K562 (cell line): ENCODE measurements around the gene POMC. TPM values are rescaled to one million over a fixed set of nuclear protein-coding genes. Genes with fewer than 3 reads are reported as not detected.

Experiments
- ATAC-seq: fragments of 200-7000 bp; cut with Tn5 transposase; 3 replicates; pipeline ENCODE4 v1.9.1; 2020; ENCODE audit warnings: moderate library complexity
- BruUV-seq: library from RNA; stranded (reverse); fragments of 400-500 nt; replicated peaks from 2 replicates; lab custom pipeline; 2021; lab: Mats Ljungman, UMichigan
- CTCF ChIA-PET: fragments of 300-600 bp; formaldehyde crosslinking; extraction: SDS; loops from one replicate; lab custom pipeline; 2021; ENCODE audit warnings: low intra/inter-chr PET ratio; lab: Yijun Ruan, JAX
- POLR2A ChIA-PET: fragments of 300-600, 350-650 bp; sonication (Branson Sonifier 250); formaldehyde crosslinking; extraction: SDS; loops from one replicate; lab custom pipeline; 2021; ENCODE audit warnings: antibody characterized with exemption, inconsistent platforms; lab: Yijun Ruan, JAX
- DNase-seq, 4 experiments: peaks; one replicate each; pipeline versions ENCODE4 v3.0.0 to v3.0.0-alpha.2; 2011 to 2018; ENCODE audit warnings: low spot score in 3 of 4, mixed read lengths in 3 of 4; ENCODE audit errors: extremely low read depth in 1 of 4
- FAIRE-seq: peaks from 2 replicates; lab custom pipeline; 2011; peaks lifted over from hg19 to GRCh38; lab: Jason Lieb, UNC
- H2AFZ ChIP-seq: 2 replicates; pipeline ENCODE4 v1.6.0; 2011; ENCODE audit warnings: low read depth, low read length, control low read depth, inconsistent platforms
- H3K27ac ChIP-seq: fragments of 200-600 bp; 3 replicates; pipeline ENCODE4 v1.8.0; 2011; ENCODE audit warnings: low read depth, mild to moderate bottlenecking, control low read depth, inconsistent platforms, low read length, moderate library complexity, mixed read lengths; ENCODE audit errors: extremely low read depth
- H3K27me3 ChIP-seq, 2 experiments: fragments of 300-600 bp in 1 of 2; 2 replicates in 1 of 2; 3 replicates in 1 of 2; pipeline versions ENCODE4 v1.6.0 to v1.8.0; 2011; ENCODE audit warnings: inconsistent platforms in 2 of 2, low read length in 2 of 2, mild to moderate bottlenecking in 1 of 2, mixed read lengths in 1 of 2, moderate library complexity in 1 of 2; ENCODE audit not compliant: control insufficient read depth in 2 of 2, insufficient read depth in 2 of 2
- H3K36me3 ChIP-seq: fragments of 300-600 bp; 3 replicates; pipeline ENCODE4 v1.8.0; 2011; ENCODE audit warnings: mild to moderate bottlenecking, low read length, inconsistent platforms; ENCODE audit not compliant: control insufficient read depth, insufficient read depth
- H3K4me1 ChIP-seq, 2 experiments: fragments of 200-600 bp in 1 of 2; replicated peaks in 1 of 2; 2 replicates in 1 of 2; 3 replicates in 1 of 2; pipeline versions ENCODE4 v1.5.1 to v1.8.0; 2011; ENCODE audit warnings: inconsistent platforms in 2 of 2, low read length in 2 of 2, mild to moderate bottlenecking in 1 of 2, mixed read lengths in 1 of 2, moderate library complexity in 1 of 2; ENCODE audit not compliant: control insufficient read depth in 2 of 2, insufficient read depth in 2 of 2
- H3K4me2 ChIP-seq: 2 replicates; pipeline ENCODE4 v1.6.1; 2011; ENCODE audit warnings: low read length, control low read depth, inconsistent platforms, mixed read lengths; ENCODE audit not compliant: insufficient read depth
- H3K4me3 ChIP-seq: fragments of 200-600 bp; sonication (generic), shearing (Covaris generic); 2 replicates; pipeline ENCODE4 v1.5.1; 2016; ENCODE audit warnings: control low read depth, inconsistent platforms
- H3K79me2 ChIP-seq: fragments of 200-600 bp; 3 replicates; pipeline ENCODE4 v1.8.0; 2011; ENCODE audit warnings: low read length, inconsistent platforms; ENCODE audit not compliant: control insufficient read depth, insufficient read depth
- H3K9ac ChIP-seq, 2 experiments: 2 replicates each; pipeline versions ENCODE4 v1.6.0 to v1.6.1; 2011; ENCODE audit warnings: low read depth in 2 of 2, low read length in 2 of 2, control low read depth in 1 of 2, inconsistent platforms in 1 of 2, mild to moderate bottlenecking in 1 of 2, mixed read lengths in 1 of 2; ENCODE audit not compliant: insufficient read depth in 1 of 2
- H3K9me1 ChIP-seq: one replicate; pipeline ENCODE4 v1.6.0; 2011; ENCODE audit warnings: inconsistent platforms, mild to moderate bottlenecking, low read length, moderate library complexity; ENCODE audit not compliant: control insufficient read depth, insufficient read depth
- H3K9me3 ChIP-seq: replicated peaks from 2 replicates; pipeline ENCODE4 v1.5.1; 2011; ENCODE audit warnings: low read depth, low read length, inconsistent platforms; ENCODE audit not compliant: control insufficient read depth, insufficient read depth
- H4K20me1 ChIP-seq: replicated peaks from 2 replicates; pipeline ENCODE4 v1.6.1; 2011; ENCODE audit warnings: low read length, inconsistent platforms, mixed read lengths; ENCODE audit not compliant: control insufficient read depth, insufficient read depth
- CBX1 ChIP-seq: sonication (generic); IDR thresholded peaks from 2 replicates; pipeline ENCODE4 v1.6.1; 2016; ENCODE audit warnings: antibody characterized with exemption, low read depth, mild to moderate bottlenecking
- GABPB2 ChIP-seq: fragments of 250-450 bp; sonication (Bioruptor Pico); conservative IDR thresholded peaks from 2 replicates; pipeline ENCODE4 v1.5.1; 2021; ENCODE audit warnings: mild to moderate bottlenecking
- GATA2 ChIP-seq: sonication (generic); formaldehyde crosslinking; IDR thresholded peaks from 2 replicates; pipeline ENCODE4 v1.4.0; 2020; ENCODE audit warnings: mild to moderate bottlenecking, missing genetic modification reagents
- MBD2 ChIP-seq: sonication (generic); IDR thresholded peaks from 2 replicates; pipeline ENCODE4 v1.6.1; 2016; ENCODE audit warnings: low read depth, borderline replicate concordance
- PHTF2 ChIP-seq: fragments of 250-450 bp; sonication (Bioruptor Pico); IDR thresholded peaks from 2 replicates; pipeline ENCODE4 v1.5.0; 2021; ENCODE audit warnings: mild to moderate bottlenecking
- SREBF1 ChIP-seq: fragments of 150-350 bp; IDR thresholded peaks from 2 replicates; pipeline ENCODE4 v1.6.1; 2014; ENCODE audit warnings: antibody characterized with exemption, low read depth, low read length, borderline replicate concordance
- TRIM24 ChIP-seq, 2 experiments: fragments of 450-650 bp; IDR thresholded peaks; 2 replicates each; pipeline ENCODE4 v1.6.1; 2016
- XRCC3 ChIP-seq: fragments of 450-650 bp; IDR thresholded peaks from 2 replicates; pipeline ENCODE4 v1.6.1; 2017; ENCODE audit warnings: mild to moderate bottlenecking, moderate library complexity
- ZNF41 ChIP-seq: fragments of 250-450 bp; sonication (Bioruptor Pico); conservative IDR thresholded peaks from 2 replicates; pipeline ENCODE4 v1.4.0; 2020; ENCODE audit warnings: mild to moderate bottlenecking
- WGBS: fragments of 100-300 bp; shearing (Covaris generic); methylation state at CpG from one replicate; pipeline ENCODE4 v1.1.6; 2016; ENCODE audit warnings: low coverage, mixed read lengths; ENCODE audit not compliant: insufficient coverage; ENCODE audit errors: missing lambda C conversion rate; 5-methylcytosine and 5-hydroxymethylcytosine counted together
- in situ Hi-C: fragments of 300-500 bp; cut with MboI; formaldehyde crosslinking; loops from 4 replicates; pipeline ENCODE4 v1.15.0; 2018; ENCODE audit warnings: inconsistent platforms, mixed read lengths
- intact Hi-C: fragments of 100-400 bp; cut with micrococcal nuclease; formaldehyde crosslinking; loops from 2 replicates; pipeline ENCODE4 v1.14.2; 2022
- polyA plus RNA-seq, 8 experiments: library from polyadenylated mRNA; depleted of rRNA in 4 of 8; stranded (reverse) in 5 of 8; unstranded in 3 of 8; fragments of >200 nt; fragmentation: Nextera tagmentation in 2 of 8; fragmentation: Illumina TruSeq in 1 of 8; extraction: Ambion mirVana in 2 of 8; extraction: Trizol in 1 of 8; gene quantifications; 2 replicates each; pipeline versions ENCODE4 v1.2.1 to v1.2.3, GENCODE V29; 2011 to 2014; ENCODE audit warnings: inconsistent platforms in 1 of 8, missing spikeins in 1 of 8
- total RNA-seq, 7 experiments: library from RNA; depleted of rRNA in 6 of 7; stranded (reverse); fragments of >200 nt in 6 of 7; fragmentation: Illumina TruSeq in 2 of 7; extraction: Trizol in 2 of 7; gene quantifications; 2 replicates each; pipeline versions ENCODE4 v1.2.1 to v1.2.3, GENCODE V29; 2011 to 2021; ENCODE audit warnings: low replicate concordance in 1 of 7
- TF ChIP-seq, protein P1 (sequence below): fragments of 200-800 bp; sonication (Bioruptor generic); IDR thresholded peaks from 2 replicates; pipeline ENCODE4 v1.6.1; 2017; ENCODE audit warnings: missing genetic modification characterization, missing compliant biosample characterization
- TF ChIP-seq, protein P2 (sequence below): fragments of 450-650 bp; IDR thresholded peaks from 2 replicates; pipeline ENCODE4 v1.6.1; 2016
- TF ChIP-seq, protein P3 (sequence below): fragments of 250-450 bp; sonication (Bioruptor Pico); IDR thresholded peaks from 2 replicates; pipeline ENCODE4 v1.4.0; 2020; ENCODE audit warnings: mild to moderate bottlenecking, moderate library complexity

The POMC gene
- total and polyA plus RNA-seq, 9 of the 15 experiments (the other 6 are each of a cell fraction or from before 2014, with no cell fraction given), result not detected

DNA sequence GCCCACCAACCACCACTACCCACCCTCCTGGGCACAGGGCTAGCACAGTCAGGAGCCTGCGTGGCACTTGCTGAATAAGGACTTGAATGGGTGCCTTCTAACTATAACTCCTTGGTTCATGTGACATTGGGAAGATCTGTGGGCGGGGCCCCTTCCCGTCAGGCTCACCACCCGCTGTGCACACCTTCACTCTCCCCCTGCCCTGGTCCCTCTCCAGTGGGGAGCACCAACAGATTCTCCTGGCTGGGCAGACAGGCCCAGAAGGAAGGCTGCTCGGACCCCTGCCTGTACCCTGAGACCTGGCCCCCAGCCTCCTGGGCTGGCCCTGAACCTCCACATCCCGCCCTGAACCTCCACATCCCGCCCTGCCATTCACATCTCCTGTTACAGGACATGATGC, 33.4 kb upstream of the POMC start:
- Histone ChIP-seq H3K79me2 (no peaks in the 10 kb centered on the region), H3K9me3 (no peaks in the 10 kb centered on the region), H3K27ac (no peak overlapping the region), H3K9me1 (no peaks in the 10 kb centered on the region), H3K4me2 (no peak overlapping the region), H3K9ac (0 out of 4 replicates have a peak overlapping the region, but pooled peaks of 1 of the 2 experiments have one; percentile 36), H2AFZ (peak overlapping the region; percentile 68; the same call in 1 of the 2 replicates), H3K4me3 (no peak overlapping the region), H3K36me3 (no peaks in the 10 kb centered on the region), H3K4me1 (peaks cover 0 to 11% of the 10 kb centered on the region in 2 experiments; a peak in 2 of 5 replicates), H4K20me1 (no peaks in the 10 kb centered on the region), H3K27me3 (0 out of 5 replicates have a peak, but pooled peaks cover 0 to 2% of the 10 kb centered on the region in 2 experiments)
- FAIRE-seq (no peak), DNase-seq (no peak), ATAC-seq (peak; percentile 38)
- CTCF ChIA-PET, result interaction anchor here (0.6 kb wide), 1 partner anchor 312 kb away, joined by 3 read pairs; no protein-coding TSS in a partner anchor
- intact Hi-C loops, result loop anchor here (2.0 kb wide), 1 partner anchor 27 kb away; no protein-coding TSS in a partner anchor
- in situ Hi-C loops, result no loop called here
- POLR2A ChIA-PET, result no interaction called here
- 26% methylated on average over 6 of the region's 7 CpGs for WGBS
- TF ChIP-seq, protein P1, sequence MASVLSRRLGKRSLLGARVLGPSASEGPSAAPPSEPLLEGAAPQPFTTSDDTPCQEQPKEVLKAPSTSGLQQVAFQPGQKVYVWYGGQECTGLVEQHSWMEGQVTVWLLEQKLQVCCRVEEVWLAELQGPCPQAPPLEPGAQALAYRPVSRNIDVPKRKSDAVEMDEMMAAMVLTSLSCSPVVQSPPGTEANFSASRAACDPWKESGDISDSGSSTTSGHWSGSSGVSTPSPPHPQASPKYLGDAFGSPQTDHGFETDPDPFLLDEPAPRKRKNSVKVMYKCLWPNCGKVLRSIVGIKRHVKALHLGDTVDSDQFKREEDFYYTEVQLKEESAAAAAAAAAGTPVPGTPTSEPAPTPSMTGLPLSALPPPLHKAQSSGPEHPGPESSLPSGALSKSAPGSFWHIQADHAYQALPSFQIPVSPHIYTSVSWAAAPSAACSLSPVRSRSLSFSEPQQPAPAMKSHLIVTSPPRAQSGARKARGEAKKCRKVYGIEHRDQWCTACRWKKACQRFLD (CRISPR knock-in tag), result no peak
- TF ChIP-seq SREBF1 (no peak), GABPB2 (CRISPR knock-in tag) (no peak), MBD2 (no peak), ZNF41 (CRISPR knock-in tag) (no peak), GATA2 (CRISPR knock-in tag) (no peak), CBX1 (no peak), XRCC3 (no peak), PHTF2 (no peak), TRIM24 (IDR thresholded peaks at IDR 0.05) (no peak)
- TF ChIP-seq, protein P2, sequence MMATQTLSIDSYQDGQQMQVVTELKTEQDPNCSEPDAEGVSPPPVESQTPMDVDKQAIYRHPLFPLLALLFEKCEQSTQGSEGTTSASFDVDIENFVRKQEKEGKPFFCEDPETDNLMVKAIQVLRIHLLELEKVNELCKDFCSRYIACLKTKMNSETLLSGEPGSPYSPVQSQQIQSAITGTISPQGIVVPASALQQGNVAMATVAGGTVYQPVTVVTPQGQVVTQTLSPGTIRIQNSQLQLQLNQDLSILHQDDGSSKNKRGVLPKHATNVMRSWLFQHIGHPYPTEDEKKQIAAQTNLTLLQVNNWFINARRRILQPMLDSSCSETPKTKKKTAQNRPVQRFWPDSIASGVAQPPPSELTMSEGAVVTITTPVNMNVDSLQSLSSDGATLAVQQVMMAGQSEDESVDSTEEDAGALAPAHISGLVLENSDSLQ, result no peak
- TF ChIP-seq, protein P3, sequence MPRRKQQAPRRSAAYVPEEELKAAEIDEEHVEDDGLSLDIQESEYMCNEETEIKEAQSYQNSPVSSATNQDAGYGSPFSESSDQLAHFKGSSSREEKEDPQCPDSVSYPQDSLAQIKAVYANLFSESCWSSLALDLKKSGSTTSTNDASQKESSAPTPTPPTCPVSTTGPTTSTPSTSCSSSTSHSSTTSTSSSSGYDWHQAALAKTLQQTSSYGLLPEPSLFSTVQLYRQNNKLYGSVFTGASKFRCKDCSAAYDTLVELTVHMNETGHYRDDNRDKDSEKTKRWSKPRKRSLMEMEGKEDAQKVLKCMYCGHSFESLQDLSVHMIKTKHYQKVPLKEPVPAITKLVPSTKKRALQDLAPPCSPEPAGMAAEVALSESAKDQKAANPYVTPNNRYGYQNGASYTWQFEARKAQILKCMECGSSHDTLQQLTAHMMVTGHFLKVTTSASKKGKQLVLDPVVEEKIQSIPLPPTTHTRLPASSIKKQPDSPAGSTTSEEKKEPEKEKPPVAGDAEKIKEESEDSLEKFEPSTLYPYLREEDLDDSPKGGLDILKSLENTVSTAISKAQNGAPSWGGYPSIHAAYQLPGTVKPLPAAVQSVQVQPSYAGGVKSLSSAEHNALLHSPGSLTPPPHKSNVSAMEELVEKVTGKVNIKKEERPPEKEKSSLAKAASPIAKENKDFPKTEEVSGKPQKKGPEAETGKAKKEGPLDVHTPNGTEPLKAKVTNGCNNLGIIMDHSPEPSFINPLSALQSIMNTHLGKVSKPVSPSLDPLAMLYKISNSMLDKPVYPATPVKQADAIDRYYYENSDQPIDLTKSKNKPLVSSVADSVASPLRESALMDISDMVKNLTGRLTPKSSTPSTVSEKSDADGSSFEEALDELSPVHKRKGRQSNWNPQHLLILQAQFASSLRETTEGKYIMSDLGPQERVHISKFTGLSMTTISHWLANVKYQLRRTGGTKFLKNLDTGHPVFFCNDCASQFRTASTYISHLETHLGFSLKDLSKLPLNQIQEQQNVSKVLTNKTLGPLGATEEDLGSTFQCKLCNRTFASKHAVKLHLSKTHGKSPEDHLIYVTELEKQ, result no peak
- BruUV-seq, result no TSS peak
